G401 (cell line): ENCODE data around the gene TBC1D22A. TPM values are rescaled to one million over a fixed set of nuclear protein-coding genes. Genes with fewer than 3 reads are reported as not detected.

ENCODE experiments used
- DNase-seq: peaks from one replicate; pipeline ENCODE4 v3.0.0-alpha.2; 2015; ENCODE audit warnings: low spot score
- in situ Hi-C: cut with HindIII; loops from 2 replicates; pipeline ENCODE4 v1.10.0; 2016; ENCODE audit warnings: low sequenced_read_pairs, mixed read lengths
- total RNA-seq: library from RNA; depleted of rRNA; stranded (reverse); fragments of >200 nt; shearing (Covaris generic); gene quantifications from 2 replicates; pipeline ENCODE4 v1.2.3, GENCODE V29; 2014

The TBC1D22A gene
- total RNA-seq, 1 experiment from 2014 or later = 11.1 TPM

DNA sequence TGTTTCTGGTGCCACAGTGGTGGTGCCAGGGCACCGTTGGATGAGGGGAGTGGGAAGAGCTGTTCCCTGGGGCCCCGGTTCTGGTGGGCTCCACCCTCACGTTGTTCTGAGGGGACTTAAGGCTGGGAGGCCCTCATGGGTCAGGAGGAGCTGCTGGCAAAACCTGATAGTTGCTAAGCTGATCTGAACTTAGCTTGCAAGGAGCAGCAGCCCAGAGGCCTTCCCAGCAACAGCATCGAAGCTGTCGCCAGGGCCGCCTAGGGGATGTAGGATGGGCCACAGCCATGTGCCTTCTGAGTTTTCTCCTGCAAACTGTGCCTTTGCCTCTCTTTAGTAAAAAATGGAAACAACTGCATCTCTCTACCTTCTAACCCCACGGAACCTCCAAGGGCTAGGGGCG lies 240.2 kb downstream of the TBC1D22A start:
- in situ Hi-C loops = no loop called here

DNA sequence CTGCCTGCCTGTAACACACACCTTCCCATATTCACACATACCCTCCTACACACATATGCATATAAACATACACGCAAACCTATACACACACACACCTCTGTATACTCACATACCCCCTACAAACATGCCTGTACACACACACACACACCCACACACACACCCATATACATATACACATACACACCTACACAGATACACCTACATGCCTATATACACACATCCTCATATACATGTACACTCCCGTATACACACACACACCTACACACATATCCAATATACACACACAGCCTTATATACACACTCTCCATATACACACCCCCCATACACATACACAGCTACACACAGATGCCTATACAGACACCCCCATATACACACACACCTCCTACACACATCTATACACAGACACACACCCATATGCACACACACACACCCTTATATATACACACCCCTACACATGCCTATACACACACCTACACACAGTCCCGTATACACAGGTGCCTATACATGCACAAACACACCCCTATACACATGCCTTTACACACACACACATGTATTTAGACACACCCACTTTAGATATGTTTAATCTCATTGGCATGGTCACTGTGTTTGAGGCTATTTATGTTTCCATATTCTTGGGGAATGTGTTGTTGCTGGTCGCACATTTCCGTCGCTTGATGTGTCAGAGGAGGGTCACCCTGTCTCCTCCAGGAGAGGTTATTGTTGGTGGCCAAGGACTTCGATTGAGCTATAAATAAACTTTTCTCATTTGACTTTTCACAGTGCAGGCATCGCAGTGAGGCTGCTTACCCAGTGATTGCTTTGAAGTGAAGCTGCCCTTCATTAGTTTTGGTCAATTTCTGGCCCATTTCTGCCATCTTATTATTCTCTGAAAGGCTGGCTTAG lies 243.3 kb downstream of the TBC1D22A start:
- in situ Hi-C loops = no loop called here
- no peak for DNase-seq

More for the DNA sequence above, 240.2 kb downstream of the TBC1D22A start:
- no peak for DNase-seq

DNA sequence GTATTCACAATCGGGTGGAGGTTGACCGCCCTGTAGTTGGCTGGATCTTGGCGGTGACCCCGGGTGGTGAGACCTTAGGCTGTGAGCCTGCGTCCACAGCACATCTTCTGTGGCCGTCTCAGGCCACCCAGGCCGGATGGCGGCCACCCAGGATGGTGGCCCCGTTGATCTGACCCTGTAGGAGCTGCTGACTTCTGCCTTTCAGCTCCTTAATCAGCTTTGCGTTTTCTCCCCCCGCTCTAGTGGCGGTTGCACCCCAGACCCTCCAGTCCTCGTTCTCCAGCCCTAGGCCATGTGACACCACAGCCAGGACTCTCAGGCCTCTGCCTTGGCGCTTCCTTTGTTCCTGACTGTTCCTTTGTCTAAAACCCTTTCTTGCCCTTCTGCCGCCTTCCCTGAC lies 244.0 kb downstream of the TBC1D22A start:
- DNase-seq = no peak
- in situ Hi-C loops = no loop called here

DNA sequence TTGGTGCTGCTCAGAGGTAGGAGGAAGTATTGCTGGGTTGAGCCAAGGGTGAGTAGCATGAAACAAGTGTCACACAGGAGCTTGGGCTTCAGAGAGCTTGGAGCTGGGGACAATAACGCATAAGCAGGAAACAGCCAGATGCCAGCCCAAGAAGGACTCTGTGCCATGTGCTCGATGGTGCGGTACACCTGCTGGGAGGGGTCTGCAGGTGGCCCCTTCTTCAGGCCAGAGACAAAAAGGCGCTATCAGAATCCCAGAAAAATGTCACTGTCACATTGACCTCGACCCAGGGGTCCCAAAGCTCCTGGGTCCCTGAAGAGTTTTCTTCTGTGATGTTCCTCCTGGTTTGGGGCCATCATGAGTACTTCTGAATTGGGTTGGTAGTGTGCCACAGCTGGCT lies 244.4 kb downstream of the TBC1D22A start:
- in situ Hi-C loops = no loop called here
- no peak for DNase-seq

DNA sequence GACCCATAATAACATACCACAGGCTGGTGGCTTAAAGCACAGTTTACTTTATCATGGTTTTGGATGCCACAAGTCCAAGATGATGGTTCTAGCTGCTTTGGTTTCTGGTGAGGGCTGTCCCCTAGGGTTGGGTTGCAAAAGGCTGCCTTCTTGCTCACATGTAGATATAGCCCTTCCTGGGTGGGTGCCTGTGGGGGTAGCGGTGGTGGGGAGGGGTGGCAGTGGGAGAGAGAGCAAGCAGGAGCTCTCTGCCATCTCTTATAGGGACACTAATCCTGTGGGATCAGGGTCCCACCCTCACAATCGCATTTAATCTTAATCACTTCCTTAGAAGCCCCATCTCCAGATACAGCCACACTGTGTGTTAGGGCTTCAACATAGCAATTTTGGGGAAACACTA lies 245.0 kb downstream of the TBC1D22A start:
- in situ Hi-C loops = no loop called here
- DNase-seq = no peak

DNA sequence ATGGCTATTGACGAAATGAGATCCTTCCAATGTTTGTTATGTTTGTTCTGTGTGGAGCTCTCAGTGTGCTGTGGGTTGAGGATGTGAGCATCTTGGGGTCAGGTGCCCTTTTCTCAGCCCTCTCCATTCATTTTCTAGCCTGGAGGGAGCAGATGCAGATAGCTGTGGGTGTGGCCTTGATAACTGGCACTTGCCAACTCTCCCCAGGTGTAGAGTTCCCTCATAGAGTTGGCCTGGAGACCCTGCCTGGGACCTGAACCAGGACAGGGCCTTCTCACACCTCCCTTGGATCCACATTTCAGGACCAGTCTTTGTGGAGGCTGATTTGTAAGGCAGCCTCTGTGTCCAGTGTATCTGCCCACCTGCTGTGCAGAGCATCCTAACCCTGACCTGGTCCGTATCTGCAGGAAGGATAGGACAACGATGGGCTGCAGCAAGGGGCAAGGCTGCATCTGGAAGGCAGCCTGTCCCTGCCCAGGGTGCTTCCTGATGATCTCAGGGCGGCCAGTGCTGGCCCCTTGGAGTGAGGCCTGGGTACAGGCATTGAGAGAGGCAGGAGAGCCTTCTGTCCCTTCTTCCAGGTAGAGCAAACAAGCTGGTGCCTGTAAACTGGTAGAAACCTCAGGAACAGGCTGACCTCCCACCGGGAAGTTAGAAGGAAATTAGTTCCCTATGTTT lies 245.9 kb downstream of the TBC1D22A start:
- DNase-seq = no peak
- in situ Hi-C loops = no loop called here

DNA sequence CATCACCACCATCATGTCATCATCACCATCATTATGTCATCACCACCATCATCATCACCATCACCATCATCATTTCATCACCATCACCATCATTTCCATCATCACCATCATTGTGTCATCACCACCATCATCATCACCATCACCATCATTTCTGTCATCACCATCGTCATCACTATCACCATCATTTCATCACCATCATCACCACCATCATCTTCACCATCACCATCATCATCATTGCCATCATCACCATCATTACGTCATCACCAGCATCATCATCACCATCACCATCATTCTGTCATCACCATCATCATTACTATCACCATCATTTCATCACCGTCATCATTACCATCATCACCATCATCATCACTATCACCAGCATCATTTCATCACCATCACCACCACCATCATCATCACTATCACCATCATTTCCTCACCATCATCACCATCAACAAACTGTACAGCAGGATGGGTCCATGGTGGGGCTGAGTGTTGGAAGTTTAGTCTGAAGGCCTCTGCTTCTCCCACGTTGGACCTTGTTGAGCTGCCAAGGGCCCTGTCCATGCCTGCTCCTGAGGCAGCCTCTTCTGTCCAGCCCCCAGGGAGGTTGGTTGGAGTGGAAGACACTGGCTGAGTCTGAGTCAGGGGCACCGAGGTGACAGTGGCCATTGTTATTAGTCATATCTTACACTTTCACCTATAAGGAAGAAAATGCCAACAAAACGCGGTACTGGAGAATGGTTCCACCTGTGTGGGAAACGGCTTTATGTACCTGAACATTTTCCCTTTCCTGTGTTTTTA lies 247.1 kb downstream of the TBC1D22A start:
- no peak for DNase-seq
- in situ Hi-C loops = no loop called here

DNA sequence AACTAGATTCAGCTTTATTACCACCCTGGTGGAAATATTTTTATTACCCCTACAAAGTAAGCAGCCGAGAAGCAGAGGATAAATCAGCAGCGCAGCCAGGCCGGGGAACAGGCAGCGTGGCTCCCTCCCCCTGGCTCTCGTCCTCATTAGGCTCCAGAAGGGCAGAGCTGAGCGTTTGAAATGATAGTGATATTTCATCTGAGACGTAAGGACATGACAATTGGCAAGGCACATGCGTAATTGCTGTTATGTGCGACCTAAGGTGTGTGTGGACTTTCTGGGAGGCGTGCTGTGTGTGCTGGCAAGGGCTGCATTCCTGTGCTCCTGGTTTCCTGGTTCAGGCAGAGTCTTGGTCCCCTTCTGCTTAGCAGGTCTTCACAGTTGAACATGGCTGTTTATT lies 247.8 kb downstream of the TBC1D22A start:
- DNase-seq = no peak

DNA sequence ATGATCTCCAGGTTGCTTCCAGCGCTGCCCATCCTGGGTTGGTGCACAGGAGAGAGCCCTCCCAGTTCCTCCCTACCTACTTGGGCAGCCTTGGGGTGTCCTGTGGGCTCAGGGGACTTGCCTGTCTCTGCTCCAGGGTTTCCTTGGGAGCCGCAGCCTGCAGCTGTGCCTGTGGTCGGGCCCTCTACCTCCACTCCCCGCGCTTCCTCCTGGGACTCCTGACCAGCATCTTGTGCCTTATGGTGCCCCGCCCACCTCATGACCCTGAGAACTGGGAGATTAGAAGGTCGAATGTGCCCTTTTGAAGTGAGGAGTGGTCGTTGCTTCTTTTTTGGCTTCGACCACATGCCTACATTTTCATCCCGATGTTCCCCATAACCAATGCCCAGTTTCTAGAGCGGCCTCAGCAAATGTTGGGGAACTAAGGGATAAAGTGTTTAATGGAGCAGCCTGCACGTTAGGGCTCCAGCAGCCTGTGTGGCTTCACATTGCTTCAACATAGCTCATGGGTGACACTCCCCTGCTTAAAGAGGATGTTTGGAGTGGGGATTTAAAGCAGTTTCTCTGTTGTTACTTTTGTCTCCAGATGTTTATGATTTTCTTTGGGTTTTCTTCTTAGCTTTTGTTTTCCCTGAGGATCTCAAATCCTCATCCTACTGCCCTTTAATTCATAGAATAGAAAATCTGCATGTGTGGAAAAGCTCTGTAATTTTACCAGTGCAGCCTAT lies 248.8 kb downstream of the TBC1D22A start:
- no peak for DNase-seq

More for the DNA sequence above, 247.8 kb downstream of the TBC1D22A start:
- in situ Hi-C loops = no loop called here

DNA sequence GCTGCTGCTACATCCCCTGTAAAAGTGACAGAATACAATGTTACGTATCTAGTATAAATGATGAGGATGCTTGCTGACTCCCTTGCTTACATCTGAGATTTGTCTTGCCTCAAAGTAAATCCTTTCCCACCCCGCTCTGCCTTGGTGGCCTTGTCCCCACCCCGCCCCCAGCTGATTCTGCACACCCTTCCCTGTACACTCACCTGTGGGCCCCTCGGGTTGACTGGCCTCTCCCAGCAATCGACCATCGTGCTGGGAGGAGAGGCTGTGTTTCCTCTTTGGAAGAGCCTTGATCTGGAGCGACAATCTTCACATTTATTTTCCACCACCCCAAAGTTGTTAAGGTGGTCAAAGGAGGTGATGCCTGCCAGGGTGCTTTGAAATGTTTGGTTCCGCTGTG lies 249.4 kb downstream of the TBC1D22A start:
- no peak for DNase-seq
- in situ Hi-C loops = no loop called here

More for the DNA sequence above, 248.8 kb downstream of the TBC1D22A start:
- in situ Hi-C loops = no loop called here

DNA sequence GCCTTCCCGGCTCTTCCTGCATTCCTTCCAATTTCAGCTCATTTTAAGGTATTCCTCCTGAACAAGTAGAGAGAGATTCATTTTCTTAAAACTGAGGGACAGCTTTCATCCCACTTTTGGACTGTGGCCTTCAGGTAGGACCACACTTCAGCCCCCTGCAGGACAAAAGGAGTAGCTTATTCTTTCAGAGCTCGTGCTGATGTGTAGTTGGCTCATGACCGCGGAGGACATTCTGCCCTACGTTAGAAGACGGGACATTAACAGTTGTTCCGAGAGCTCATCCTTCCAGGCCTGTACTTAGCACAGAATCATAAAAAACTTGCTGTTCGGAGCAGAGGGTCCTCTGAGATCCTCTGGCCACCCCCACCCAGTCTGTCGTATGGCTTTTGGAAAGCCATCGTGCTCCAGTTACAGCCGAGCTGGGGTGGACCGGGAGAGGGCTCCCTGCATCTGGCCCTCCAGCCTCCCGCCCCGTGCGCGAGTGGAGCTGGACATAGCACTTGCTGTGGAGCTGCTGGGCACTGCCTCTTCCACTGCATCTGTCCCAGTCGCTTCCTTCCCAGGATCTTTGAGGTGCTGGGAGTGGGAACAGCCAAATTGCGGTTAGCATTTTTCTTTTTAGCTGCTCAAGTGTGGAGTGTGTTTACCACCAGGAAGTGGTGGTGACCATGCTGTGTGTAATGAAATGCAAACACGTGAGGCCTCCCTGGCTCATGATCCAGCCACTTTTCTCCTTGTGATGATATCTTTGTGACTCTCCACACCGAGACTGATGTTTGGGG lies 250.3 kb downstream of the TBC1D22A start:
- no peak for DNase-seq
- in situ Hi-C loops = no loop called here

DNA sequence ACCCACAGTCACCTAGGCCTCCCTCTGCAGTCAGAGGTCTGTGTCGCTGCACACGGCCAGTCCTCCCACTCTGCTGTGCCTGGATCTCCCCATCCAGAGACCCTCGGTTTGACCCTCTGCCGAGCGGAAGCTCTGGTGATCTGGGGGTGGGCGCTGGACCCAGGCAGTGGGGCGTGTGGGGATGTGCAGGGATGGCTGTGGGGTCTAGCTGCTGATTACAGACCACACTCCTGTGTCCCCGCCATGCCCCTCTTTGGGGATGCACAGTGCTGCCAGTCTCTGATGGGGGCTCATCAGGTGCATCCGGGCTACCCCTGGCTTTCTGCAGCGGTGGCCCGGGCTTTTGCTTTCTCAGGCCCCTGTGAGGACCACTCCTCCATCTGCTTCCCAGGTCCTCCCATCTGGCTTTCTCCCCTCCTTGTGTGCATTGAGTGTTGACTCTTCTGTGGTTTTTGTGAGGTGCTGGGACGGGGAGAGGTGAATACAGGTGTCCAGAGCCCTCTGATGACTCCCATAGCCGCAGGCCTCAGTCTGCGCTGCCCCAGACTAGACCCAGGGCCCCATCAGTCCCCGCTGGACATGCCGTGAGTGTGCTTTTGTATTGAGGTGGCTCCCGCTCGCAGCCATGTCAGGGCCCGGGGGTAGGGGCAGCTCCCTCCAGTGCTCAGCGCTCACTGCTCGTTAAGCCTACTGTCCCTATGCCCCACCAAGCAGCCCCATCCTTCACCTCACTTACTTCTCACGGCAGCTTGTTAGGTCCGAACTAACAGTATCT lies 251.6 kb downstream of the TBC1D22A start:
- no peak for DNase-seq
- in situ Hi-C loops = no loop called here

DNA sequence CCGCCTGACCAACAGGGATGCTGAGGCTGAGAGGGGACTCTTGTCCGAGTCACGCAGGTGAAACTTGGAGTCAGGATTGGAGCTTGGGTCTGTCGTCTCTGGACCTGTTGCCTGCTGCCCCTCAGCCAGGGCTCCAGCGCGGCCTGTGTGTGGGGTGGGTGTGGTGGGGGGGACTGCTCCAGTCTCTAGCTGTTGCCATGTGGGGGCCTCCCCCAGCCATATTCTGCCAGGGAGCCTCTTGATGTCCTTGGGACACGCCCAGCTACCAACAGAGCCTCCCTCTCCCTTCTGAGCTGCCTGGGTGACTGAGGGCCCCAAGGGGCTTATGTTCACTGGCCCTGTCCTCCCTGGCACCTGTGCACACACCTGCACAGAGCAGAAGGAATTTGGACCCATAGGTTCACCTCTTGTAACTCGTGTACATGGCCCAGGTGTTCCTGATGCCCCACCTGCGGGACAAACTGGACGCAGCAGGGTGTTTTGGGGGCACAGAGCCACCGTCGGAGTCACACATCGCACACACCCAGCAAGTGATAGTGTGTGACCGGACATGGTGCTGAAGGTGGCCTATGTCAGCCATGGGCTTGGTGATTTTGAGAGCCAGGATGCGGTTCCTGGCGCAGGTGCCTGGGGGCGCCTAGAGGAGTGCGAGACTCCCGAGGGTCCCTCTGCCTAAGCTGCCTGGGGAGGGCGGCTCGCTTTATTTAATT lies 252.3 kb downstream of the TBC1D22A start:
- in situ Hi-C loops = no loop called here
- no peak for DNase-seq

DNA sequence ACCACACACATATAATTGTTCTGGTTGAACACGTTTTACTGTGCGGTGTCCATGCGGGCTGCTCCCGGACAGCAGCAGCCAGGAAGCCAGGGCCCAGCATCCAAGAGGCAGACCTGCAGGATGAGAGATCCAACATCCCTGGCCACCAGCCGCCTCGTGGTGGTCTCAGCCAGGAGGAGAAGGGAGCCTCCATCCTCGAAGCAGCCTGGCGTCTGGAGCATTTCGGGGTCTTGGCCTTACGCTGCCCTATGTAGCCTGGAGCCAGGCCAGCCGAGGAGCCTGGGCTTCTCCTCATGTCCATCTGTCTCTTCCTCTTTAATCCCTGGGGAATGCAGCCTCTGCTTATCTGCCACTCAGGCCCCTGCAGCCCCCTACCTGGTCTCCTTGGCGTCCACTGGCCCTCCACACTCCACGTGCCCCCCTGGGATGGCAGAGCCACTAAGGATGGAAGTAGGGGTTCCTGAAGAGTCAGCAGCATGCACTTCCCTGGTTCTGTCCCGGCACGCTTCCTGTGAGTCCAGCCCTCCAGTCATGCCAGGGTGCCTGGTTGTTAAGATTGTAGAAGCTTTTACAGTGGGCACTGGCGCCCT lies 253.2 kb downstream of the TBC1D22A start:
- in situ Hi-C loops = no loop called here

DNA sequence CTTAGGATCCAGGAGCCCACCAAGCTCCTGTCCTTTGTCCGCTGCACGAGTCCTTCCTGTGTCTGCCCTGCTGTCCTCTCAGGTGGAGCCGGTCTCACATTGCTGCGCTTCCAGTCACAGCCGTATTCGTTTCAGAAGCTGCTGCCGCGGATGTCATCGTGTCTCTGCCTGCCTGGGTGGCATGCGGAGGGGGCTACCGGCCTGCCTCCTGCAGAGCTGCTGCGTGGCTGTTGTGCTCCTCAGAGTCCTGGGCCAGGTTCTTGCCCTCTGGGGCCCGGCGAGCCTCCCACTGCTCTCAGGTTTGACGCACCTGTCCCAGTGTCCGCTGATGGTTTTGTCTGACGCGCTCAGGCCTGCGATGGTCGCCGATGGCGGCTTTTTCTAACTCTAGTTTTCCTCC lies 254.2 kb downstream of the TBC1D22A start:
- no peak for DNase-seq
- in situ Hi-C loops = no loop called here

More for the DNA sequence above, 253.2 kb downstream of the TBC1D22A start:
- no peak for DNase-seq

DNA sequence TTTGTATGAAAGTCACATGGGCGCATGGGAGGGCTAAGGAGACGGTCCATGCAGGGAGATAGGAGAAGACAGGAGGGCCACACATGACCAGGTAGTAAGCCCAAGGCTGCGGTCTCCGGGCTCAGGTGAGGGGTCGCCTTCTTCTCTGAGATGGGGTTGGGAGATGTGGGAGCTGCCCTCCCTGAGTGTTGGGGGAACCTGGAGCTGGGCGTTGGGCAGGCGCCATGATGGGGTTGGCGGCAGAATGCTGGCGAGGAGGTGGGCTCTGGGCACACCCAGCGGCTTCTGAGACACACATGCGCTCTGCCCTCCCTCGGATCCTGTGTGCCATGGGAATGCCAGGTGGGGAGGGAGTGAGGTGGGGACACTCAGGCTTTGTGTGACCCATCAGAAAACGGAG lies 254.8 kb downstream of the TBC1D22A start:
- in situ Hi-C loops = no loop called here
- no peak for DNase-seq
